ENCODE measurements around the gene ZBTB44. TPM values are rescaled to one million over a fixed set of nuclear protein-coding genes. Genes with fewer than 3 reads are reported as not detected.

ZBTB44 gene
- total and polyA plus RNA-seq, 2 donors (not counting 1 experiment from before 2014, with no cell fraction given), result 22.8 to 36.5 TPM

DNA sequence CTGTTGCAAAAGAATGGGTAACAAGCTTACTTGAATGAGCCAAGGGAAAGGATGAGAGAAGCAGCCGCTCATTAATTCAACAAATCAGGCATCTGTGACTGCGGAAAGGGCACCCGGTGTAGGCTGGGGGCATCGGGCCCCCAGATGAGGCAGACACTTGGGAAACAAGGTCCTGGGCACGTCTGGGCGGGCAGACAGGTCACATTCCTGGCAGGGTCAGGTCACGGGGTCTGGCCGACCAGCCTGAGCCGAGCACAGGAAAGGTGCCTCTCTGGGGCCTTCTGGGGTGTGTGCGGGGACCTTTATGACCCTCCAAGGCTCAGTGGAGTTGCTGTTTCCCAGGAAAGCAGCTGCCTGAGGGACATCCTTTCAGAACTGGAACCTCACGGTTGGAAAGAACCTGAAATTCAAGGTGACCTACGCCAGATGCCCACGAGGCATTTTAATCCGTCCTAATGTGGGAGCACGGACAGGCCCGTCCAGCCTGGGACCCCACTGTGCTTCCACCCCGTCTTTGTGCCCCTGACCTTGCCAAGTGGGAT is 98.1 kb downstream of the ZBTB44 start:
- Histone ChIP-seq H3K36me3 (ENCODE audit: control insufficient read depth, insufficient read depth, low read length) (no peaks in the 10 kb centered on the region), H3K4me1 (ENCODE audit: control insufficient read depth, extremely low read depth, insufficient read depth, low read length) (no peaks in the 10 kb centered on the region), H3K4me3 (replicated peaks in 1 of 4; ENCODE audit: control extremely low read depth in 1 of 4, insufficient read depth in 1 of 4, low read depth in 3 of 4, low read length in 4 of 4) (no peak overlapping the region), H4K20me1 (ENCODE audit: control insufficient read depth, extremely low read depth, insufficient read depth, low read length) (no peaks in the 10 kb centered on the region), H2AFZ (ENCODE audit: low read length) (no peak overlapping the region), H3K79me2 (ENCODE audit: control insufficient read depth, insufficient read depth, low read length) (no peaks in the 10 kb centered on the region), H3K9ac (ENCODE audit: insufficient read depth, low read length) (no peak overlapping the region), H3K4me2 (ENCODE audit: extremely low read depth, insufficient read depth, low read length) (no peak overlapping the region), H3K27me3 (ENCODE audit: control insufficient read depth, insufficient read depth, low read length) (peaks cover 20% of the 10 kb centered on the region), H3K27ac (ENCODE audit: insufficient read depth, low read length) (no peak overlapping the region), H3K9me3 (ENCODE audit: control insufficient read depth, insufficient read depth, low read depth, low read length) (no peaks in the 10 kb centered on the region)
- TF ChIP-seq, protein P1, sequence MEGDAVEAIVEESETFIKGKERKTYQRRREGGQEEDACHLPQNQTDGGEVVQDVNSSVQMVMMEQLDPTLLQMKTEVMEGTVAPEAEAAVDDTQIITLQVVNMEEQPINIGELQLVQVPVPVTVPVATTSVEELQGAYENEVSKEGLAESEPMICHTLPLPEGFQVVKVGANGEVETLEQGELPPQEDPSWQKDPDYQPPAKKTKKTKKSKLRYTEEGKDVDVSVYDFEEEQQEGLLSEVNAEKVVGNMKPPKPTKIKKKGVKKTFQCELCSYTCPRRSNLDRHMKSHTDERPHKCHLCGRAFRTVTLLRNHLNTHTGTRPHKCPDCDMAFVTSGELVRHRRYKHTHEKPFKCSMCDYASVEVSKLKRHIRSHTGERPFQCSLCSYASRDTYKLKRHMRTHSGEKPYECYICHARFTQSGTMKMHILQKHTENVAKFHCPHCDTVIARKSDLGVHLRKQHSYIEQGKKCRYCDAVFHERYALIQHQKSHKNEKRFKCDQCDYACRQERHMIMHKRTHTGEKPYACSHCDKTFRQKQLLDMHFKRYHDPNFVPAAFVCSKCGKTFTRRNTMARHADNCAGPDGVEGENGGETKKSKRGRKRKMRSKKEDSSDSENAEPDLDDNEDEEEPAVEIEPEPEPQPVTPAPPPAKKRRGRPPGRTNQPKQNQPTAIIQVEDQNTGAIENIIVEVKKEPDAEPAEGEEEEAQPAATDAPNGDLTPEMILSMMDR (conservative IDR thresholded peaks at IDR 0.05 in 1 of 2, IDR thresholded peaks at IDR 0.05 in 1 of 2; ENCODE audit: low read depth in 1 of 2, low read length in 2 of 2), result no peak
- TF ChIP-seq EZH2 (IDR thresholded peaks at IDR 0.05; ENCODE audit: low read length, missing control alignments), result no peak
- no peak for DNase-seq (ENCODE audit: low read depth in 2 of 2)

DNA sequence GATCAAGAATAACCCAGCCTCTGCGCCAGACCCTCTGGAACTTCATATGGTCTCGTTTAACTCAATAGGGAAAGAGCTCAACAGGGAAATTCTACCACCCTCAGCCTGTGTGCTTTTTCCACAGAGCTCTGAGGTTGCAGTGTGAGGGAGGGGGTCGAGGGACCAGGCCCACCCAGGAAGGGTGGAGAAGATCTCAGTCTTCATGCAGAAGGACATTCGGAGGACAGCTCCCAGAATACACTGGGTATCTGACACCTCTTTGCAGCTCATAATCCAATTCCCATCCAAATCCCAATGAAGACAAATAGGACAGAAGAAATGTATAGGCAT is 98.5 kb downstream of the ZBTB44 start:
- no peak for TF ChIP-seq EZH2 (IDR thresholded peaks at IDR 0.05; ENCODE audit: low read length, missing control alignments)
- TF ChIP-seq, protein P1 (conservative IDR thresholded peaks at IDR 0.05 in 1 of 2, IDR thresholded peaks at IDR 0.05 in 1 of 2; ENCODE audit: low read depth in 1 of 2, low read length in 2 of 2), result no peak
- no peaks in the 10 kb centered on the region for H4K20me1 ChIP-seq (ENCODE audit: control insufficient read depth, extremely low read depth, insufficient read depth, low read length)
- no peak for DNase-seq (ENCODE audit: low read depth in 2 of 2)

DNA sequence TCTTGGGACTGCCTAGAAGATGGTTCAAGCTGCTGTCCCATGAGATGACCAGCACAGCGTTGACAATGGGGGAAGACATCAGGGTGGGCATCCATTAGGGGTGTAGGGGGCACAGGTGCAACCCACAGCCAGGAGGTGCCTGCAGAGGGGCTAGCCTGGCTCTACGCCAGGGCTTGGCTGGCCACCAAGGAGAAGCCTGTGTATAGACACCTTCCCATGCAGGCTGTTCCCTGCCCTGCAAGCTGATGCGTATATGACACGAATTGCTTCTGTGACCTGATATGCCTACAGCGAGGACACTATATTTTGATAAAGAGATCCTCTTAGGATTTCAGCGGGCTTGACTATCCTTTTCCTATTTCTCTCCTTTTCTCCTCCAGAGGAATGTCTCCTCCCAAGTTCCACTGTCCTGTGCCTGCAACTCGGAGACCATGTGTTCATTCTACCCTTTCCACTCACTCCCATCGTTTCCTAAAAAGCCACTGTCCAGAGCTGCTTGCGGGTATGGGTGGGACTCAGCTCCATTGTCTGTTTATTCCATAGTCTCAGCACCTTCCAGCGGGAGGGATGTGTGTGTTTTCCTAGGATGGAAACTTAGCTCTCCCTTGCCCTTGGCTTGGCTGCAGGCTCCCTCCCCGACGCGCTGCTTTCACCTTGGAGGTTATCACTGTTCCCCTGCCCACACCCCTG is 99.0 kb downstream of the ZBTB44 start:
- H3K79me2 ChIP-seq (ENCODE audit: control insufficient read depth, insufficient read depth, low read length), result no peaks in the 10 kb centered on the region
- no peaks in the 10 kb centered on the region for H3K9me3 ChIP-seq (ENCODE audit: control insufficient read depth, insufficient read depth, low read depth, low read length)
- no peak overlapping the region for H2AFZ ChIP-seq (ENCODE audit: low read length)
- peaks cover 20% of the 10 kb centered on the region for H3K27me3 ChIP-seq (ENCODE audit: control insufficient read depth, insufficient read depth, low read length)
- H3K4me3 ChIP-seq (replicated peaks in 1 of 4; ENCODE audit: control extremely low read depth in 1 of 4, insufficient read depth in 1 of 4, low read depth in 3 of 4, low read length in 4 of 4), result no peak overlapping the region
- no peak for TF ChIP-seq EZH2 (IDR thresholded peaks at IDR 0.05; ENCODE audit: low read length, missing control alignments)
- TF ChIP-seq, protein P1 (conservative IDR thresholded peaks at IDR 0.05 in 1 of 2, IDR thresholded peaks at IDR 0.05 in 1 of 2; ENCODE audit: low read depth in 1 of 2, low read length in 2 of 2), result no peak
- H3K4me2 ChIP-seq (ENCODE audit: extremely low read depth, insufficient read depth, low read length), result no peak overlapping the region
- no peaks in the 10 kb centered on the region for H3K36me3 ChIP-seq (ENCODE audit: control insufficient read depth, insufficient read depth, low read length)
- H3K9ac ChIP-seq (ENCODE audit: insufficient read depth, low read length), result no peak overlapping the region
- no peak for DNase-seq (ENCODE audit: low read depth in 2 of 2)
- H4K20me1 ChIP-seq (ENCODE audit: control insufficient read depth, extremely low read depth, insufficient read depth, low read length), result no peaks in the 10 kb centered on the region
- no peak overlapping the region for H3K27ac ChIP-seq (ENCODE audit: insufficient read depth, low read length)
- H3K4me1 ChIP-seq (ENCODE audit: control insufficient read depth, extremely low read depth, insufficient read depth, low read length), result no peaks in the 10 kb centered on the region

More for the DNA sequence above, 98.5 kb downstream of the ZBTB44 start:
- H3K27ac ChIP-seq (ENCODE audit: insufficient read depth, low read length), result no peak overlapping the region
- H3K4me3 ChIP-seq (replicated peaks in 1 of 4; ENCODE audit: control extremely low read depth in 1 of 4, insufficient read depth in 1 of 4, low read depth in 3 of 4, low read length in 4 of 4), result no peak overlapping the region
- H3K79me2 ChIP-seq (ENCODE audit: control insufficient read depth, insufficient read depth, low read length), result no peaks in the 10 kb centered on the region
- H3K4me2 ChIP-seq (ENCODE audit: extremely low read depth, insufficient read depth, low read length), result no peak overlapping the region
- H3K9ac ChIP-seq (ENCODE audit: insufficient read depth, low read length), result no peak overlapping the region
- H2AFZ ChIP-seq (ENCODE audit: low read length), result no peak overlapping the region
- peaks cover 20% of the 10 kb centered on the region for H3K27me3 ChIP-seq (ENCODE audit: control insufficient read depth, insufficient read depth, low read length)
- H3K36me3 ChIP-seq (ENCODE audit: control insufficient read depth, insufficient read depth, low read length), result no peaks in the 10 kb centered on the region
- no peaks in the 10 kb centered on the region for H3K9me3 ChIP-seq (ENCODE audit: control insufficient read depth, insufficient read depth, low read depth, low read length)
- no peaks in the 10 kb centered on the region for H3K4me1 ChIP-seq (ENCODE audit: control insufficient read depth, extremely low read depth, insufficient read depth, low read length)

All from fibroblast of lung (primary cell).